Measurements from ENCODE around the gene FAAP100.
A peak's percentile ranks its signal among the peaks of the same experiment; 100 is the strongest.

Gene FAAP100

DNA sequence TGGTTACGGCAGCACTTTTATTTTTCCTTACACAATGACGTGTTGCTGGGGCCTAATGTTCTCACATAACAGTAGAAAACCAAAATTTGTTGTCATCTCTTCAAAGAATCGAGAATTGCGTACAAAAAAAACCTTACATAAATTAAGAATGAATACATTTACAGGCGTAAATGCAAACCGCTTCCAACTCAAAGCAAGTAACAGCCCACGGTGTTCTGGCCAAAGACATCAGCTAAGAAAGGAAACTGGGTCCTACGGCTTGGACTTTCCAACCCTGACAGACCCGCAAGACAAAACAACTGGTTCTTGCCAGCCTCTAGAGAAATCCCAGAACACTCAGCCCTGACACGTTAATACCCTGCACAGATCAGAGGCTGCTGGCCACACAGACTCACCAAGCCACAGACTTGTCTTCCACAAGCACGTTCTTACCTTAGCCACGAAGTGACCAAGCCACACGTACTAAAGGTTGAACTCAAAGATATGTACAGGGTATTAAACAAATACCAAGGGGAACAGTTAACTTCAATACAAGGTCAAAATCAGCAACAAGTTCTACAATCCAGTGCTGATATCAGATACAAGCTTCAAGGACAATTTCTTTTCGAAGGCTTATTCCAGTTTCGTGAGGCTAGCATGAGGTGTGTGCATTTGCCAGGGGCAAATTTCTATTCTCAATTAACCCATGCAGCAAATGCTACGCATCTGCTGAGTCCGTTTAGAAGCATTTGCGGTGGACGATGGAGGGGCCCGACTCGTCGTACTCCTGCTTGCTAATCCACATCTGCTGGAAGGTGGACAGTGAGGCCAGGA is 42.0 kb downstream of the FAAP100 start:
- DNase-seq, result no peak

DNA sequence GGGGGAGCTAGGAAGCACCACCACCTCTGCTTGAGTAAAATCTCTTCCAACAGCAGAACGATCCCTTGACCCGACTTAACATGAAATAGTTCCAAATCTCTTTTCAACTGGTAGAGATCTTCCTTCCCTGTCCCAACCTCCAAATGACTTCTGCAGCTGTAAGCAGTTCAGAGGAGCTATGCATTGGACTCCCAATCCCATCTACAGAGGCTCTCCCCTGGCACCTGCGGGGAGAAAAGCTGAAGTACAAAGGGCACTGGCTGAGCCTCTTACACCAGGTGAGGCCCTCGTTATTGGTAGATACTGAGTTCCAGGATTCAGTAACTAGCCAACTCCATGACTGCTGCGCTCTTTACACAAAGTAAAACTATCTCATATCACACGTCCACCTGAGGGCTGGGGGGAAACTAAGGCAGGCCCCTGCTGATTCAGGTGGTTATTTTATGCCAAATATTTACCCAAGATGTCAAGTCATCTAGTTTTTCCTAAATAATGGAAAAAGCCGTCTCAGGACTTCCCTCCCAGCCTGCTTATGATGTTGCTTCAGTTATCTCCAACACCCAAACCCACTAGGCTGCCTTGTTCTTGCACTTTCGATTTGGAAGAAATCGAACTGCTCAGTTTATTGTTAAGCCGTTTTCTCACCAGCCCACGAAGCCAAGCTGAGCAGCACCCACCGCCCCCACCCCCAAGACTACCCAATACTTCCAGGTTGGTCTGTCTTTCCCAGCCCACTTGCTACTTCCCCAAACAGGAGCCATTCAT is 42.8 kb downstream of the FAAP100 start:
- no peak for DNase-seq

DNA sequence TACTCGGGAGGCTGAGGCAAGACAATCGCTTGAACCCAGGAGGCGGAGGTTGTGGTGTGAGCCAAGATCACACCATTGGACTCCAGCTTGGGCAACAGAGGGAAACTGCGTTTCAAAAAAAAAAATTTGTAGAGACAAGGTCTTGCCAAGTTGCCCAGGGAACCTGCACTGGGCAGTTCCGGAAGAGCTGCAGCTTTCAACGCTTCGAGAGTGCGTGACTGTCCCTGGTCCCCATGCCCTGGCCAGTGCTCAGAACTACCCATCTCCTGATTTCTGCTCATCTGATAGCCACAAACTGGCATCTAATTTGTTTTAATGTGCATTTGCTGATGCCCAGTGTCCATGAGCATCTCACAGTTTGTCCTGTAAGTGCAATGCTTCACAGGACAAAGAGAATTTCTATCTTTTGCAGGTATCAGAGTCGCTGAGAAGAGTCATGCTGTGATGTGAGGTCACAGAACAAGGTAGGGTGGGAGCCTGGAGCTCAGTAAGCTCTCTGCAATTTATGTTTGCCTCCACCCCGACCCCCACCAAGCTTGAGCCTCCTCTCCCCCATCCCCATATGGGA is 43.4 kb downstream of the FAAP100 start:
- DNase-seq, result no peak

DNA sequence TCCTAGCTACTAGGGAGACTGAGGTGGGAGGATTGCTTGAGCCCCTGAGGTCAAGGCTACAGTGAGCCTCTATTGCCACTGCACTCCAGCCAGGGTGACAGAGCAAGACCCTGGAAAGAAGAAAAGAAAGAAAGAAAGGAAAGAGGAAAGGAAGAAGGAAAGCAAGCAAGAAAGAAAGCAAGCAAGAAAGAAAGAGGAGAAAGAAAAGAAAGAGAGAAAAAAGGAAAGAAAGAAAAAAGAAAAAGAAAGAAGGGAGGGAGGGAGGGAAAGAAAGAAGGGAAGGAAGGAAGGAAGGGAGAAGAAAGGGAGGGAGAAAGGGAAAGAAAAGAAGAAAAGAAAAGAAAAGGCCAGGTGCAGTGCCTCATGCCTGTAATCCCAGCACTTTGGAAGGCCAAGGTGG is 48.5 kb downstream of the FAAP100 start:
- no peak for DNase-seq

DNA sequence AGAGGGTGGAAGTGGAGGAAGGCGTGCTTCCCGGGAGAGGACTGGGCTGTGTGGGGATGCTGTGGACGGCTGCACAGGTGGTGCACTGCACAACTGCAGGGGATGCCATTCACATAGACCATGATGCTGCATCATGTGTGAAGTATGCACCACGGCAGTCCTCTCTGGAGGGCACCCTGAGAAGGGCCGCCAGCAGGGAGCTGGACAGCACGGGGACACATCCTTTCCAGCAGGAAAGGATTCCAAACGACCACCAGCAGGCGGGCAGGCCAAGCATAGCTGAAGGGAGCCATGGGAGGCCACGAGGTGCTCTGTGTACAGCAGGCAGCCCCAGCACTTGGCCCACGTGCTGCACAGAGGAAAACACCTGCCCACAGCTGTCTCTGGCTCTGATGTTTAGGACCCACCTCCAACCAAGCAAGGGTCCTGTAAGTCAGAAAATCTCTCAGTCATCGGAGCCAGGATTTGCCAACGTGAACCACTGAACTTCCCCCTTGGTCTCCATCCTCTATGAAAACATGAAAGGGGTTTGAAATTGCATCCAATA is 49.6 kb downstream of the FAAP100 start:
- no peak for DNase-seq

DNA sequence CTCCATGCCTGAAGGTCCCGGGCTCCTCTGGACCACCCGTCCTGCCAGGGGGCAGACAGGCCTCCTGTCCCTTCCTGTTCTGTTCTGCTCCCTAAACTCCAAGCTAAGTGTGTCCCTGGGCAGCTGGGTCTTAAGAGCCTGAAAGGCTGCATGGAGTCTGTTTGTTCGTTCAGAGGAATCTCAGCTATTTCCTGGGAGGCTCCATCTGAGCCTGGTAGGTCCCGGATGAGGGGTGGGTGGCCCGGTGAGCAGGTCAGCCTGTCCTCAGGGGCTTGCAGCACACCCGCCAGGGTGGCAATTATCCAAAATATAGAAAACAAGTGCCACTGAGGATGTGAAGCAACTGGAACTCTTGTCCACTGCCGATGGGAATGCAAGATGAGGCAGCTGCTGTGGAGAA is 52.1 kb downstream of the FAAP100 start:
- no peak for DNase-seq

DNA sequence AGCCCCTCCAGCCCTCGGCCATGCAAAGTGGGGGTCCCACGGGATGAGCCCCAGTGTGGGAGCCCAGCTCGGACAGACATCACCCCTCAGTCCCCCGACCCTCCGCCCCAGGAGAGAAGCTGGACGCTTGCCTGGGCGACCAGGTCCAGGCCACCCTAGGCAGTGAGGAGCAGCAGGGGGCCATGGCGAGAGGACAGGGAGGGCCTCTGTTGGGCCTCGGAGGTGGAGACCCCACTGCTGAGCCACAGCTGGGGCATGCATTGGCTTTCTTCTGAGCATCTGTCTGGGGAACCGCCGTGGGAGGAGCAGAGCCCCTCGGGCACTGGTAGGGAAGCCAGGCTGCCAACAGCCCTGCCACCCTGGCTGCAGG is 52.6 kb downstream of the FAAP100 start:
- DNase-seq, result no peak

DNA sequence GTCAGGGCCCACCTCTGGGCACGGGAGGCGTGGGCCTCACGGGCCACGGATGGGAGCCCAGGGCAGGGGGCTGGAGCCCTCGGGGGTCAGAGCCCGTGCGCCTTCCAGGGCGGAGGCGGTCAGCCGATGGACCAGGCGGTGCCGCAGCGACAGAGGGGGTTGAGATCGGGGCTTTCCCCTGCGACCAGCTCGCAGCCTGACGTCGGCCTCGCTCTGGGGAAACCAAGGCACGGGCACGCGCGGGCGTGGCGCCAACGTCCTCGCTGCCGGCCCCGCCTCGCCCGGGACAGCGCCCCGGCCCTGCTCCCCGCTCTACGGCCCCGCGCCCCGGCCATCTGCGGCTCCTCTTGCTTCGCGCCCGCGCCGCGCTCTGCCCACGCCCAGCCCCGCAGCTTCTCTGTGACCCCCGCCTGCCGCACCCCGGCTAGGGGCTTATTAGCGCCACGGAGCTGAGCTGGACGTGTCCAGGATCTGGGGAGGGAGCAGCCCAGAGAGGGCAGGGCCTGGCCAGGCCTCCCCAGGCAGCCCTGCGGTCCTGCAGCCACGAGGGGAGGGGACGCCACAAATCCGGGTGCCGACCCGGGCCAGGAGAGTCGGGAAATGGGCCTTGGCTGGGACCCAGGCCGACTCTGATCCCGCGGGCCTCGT is 53.1 kb downstream of the FAAP100 start:
- no peak for DNase-seq

DNA sequence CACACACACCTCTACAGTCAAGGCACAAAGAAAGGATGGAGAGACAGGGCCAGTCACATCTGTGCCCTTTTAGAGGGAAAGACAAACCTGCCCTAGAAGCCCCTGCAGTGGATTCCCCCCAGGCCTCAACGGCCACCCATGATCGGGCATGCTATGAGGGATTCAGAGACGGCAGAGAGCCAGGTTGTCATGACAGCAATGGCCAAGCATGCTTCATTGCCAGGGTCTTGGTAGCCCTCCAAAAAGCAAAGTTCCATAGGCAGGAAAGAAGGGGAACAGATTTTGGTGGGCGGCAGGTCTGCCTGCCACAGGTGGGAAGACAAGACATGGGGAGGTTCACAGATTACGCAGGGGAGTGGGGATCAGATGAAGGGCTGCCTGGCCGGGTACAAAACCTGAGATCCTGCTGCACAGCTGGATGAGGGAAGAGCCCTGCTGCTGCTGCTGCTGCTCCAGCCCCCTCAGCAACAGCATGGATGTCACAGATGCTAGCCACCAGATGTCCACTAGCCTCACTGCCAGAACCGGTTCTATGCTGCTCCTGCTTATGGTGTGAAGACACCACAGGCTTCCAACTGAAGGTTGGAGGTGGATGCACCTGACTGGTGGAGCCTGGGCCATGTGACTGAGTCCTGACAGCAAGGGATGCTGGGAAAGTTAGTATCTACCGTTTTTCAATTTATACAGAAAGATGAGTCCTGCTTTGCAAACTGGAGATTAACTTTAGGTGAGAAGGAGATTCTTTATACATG is 57.4 kb downstream of the FAAP100 start:
- peak; percentile 66 for DNase-seq

DNA sequence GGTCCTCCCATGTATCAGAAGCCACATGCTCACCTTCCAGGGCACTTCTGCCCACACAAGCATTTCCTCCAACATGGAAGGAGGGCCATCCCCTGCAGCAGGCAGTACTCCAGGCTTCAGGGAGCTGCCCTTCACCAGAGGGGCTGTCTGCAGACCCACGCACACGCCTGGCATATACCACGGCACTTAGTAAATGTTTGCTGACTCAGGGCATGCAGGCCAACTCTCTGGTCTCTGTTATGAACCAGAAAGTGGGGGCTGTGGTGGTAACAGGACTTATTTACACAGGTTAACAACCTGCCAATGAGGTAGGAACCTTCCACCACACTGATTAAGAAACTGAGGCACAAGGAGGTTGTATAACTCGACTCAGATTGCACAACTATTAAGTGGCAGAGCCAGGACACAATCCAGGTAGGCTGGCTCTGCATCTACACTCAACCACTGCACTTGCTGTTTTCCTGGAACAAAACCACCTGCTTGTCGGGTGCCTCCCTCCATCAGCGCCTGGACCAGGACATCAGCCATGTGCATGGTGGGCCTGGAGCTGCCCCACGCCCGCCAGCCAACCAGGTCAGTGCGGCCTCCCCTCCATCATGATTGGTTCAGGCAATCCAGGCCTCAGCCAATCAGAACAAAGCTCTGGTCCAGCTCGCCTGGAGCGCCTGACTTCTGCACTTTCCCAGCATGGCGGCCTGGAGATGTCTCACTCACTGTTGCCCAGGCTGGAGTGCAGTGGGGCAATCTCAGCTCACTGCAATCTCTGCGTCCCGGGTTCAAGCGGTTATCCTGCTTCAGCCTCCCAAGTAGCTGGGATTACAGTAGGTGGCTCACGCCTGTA is 58.7 kb downstream of the FAAP100 start:
- no peak for DNase-seq

DNA sequence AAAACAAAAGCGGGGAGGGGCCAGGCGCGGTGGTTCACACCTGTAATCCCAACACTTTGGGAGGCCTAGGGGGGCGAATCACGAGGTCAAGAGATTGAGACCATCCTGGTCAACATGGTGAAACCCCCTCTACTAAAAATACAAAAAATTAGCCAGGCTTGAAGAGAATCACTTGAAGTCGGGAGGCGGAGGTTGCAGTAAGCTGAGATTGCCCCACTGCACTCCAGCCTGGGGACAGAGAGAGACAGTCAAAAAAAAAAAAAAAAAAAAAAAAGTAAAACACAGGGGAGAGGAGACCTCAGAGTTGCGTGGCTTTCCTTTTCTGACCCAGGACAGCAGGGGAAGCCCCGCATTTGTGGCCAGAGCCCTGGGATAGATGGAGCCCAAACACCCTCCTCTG is 59.4 kb downstream of the FAAP100 start:
- DNase-seq, result no peak

DNA sequence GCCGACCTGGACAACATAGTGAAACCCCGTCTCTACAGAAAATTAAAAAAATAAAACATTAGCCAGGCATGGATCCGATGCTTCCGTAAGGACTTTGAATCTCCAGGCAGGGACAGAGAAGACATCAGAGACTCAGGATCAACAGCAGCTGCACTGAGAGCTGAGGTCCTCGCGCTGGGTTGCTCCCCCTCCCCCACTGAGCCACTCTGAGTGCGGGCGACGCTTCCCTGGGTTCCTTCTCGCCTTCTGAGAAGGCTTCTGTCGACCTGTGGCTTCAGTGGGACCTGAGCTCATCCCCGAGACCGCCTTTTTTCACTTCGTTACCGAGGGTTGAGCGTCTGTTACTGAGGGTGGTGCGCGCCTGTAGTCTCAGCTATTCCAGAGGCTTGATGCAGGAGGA is 60.0 kb downstream of the FAAP100 start:
- no peak for DNase-seq

DNA sequence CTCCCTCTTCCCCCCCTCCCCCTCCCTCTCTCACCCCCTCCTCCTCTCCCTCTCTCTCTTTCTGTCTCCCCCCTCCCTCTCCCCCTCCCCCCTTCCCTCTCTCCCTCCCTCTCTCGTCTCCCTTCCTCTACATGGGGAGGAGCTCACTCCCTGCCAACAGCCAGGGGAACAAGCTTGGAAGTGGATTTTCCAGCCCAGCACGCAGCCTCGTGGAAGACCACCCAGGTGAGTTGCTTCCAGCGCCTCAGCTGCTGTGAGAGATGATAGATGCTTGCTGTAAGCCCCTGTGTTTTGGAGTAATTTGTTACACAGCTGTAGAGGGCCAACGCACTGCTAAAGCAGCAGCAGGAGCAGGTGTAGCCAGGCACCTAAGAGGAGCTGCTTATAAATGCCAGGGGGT is 60.4 kb downstream of the FAAP100 start:
- no peak for DNase-seq

DNA sequence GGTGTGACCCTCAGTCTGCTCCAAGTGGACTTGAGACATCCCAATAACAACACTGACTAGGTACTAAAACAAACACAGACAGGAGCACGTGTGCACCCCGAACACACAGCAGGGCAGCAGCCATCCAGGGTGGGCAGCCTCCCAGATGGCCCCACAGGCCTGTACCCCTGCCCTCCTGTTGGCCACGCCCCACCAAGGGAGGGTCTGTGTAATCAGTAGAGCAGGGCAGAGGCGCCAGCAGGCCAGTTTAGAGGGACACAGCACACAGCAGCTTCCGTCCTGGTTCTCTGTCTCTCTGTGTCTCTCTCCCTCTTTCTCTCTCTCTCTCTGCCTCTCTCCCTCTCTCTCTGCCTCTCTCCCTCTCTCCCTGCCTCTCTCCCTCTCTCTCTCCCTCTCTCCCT is 61.0 kb downstream of the FAAP100 start:
- DNase-seq, result no peak

DNA sequence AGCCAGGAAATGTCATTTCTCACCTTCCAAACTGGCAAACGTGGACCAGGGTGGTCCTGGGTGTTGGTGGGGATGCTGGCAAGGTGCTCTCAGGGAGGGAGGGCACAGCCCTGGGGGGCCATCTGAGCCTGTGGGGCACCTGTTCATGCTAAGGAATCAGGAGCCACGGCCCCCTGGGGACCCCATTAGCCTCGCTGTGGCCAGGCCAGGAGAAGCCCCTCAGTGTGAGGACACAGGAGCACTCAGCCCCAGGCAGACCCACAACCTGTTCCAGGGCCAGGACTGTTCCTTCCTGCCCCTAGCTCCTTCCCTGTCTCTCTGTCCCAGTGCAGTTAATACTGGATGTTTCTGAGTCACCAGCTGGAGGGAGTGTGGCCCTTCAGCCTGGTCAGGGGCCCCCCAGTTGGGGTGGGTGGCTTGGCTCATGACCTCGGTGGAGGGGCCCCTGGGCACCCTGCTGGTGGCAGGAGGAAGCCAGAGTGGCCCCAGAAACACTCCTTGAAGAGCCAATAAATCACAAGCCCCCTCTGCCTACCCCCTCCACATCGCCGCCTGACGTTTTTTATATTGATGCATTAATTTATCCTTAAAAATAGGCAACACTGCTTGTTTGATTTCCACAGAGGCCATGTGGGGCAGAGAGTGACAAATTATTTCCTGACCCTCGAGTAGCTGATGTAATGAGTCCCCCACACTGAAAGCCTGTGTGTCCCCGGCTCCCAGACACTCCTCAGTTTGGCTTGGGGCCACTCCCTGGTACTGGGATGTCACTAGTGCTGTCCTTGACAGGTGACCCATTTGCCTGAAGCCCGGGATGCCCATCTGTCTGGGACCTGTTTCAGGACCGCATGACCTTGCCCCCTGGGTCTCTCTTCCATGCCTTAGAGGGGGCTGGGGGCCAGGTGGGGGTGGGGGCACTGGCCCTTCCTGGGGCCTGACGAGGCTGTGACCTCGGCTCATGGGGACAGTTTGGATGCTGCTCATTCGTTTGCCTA is 61.9 kb downstream of the FAAP100 start:
- DNase-seq, result no peak
